SW480 (cell line): Measurements from ENCODE around the gene EPB41L4A.

Source experiments
- DNase-seq: peaks from one replicate; pipeline ENCODE4 v3.0.0-alpha.2; 2016; ENCODE audit warnings: low spot score

Gene EPB41L4A

DNA sequence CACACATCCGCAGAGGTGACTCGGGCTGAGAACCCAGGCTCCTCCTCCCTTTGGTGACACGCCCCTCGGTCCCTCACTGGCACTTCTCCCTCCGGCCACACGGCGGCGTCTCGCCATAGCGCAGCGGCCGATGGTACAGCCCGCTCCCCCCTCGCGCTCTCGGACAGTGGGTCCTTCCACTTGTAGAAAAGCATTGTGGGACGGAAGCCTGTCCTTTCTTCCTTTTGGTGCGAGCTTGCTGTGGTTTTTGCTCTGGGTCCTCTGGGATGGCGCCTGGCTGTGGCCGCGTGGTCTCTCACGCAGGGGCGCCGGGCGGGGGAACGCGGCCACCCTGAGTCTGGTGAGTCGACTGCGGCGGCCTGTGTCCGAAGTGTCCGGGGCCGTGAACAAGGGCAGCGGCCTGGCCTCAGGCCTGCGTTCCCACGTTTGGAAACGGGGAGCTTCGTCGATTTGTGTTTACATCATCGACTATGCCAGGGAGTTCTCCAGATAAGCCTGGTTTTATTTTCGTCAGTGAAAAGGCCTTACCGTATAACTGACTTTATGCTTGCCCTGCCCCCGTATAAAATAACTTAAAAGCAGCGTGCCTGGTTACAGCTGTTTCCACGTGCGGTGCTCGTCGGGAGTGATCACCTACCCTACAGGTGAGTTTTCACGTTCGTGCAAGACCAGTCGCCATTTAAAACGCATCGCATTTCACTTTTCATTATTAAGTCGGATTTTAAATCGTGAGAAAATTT lies 258.3 kb downstream of the EPB41L4A start:
- peak; percentile 89 for DNase-seq

DNA sequence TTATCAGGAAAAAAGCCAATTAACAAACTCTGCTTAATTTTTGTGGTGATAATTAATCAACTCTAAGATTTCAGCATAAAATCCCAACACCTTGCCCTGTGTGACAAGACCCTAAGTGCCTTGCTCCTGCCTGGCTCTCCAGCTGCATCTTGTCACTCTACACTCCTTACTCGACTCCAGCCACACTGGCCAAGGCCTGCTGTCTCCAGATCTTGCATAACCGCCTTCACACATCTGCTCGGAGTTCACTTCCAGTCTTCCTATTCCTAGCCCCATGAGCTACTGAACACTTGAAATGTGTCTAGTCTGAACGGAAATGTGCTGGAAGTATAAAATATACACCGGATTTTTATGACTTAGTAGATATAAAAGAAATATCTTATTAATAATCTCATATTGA lies 259.6 kb downstream of the EPB41L4A start:
- no peak for DNase-seq

DNA sequence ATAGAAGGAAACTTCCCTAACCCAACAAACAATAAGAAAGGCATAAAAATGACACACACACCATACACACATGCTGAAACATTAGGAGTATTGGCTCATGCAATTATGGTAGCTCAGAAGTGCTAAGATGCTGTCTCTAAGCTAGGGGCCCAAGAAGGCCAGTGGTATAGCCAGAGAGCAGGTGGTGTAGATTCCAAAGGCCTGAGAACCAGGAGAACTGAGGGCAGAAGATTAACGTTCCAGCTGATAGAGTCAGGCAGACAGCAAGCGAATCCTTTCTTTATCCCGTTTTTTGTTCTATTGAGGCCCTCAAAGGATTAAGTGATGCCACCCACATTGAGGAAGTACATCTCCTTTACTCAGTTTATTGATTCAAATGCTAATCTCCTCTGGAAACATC lies 262.9 kb downstream of the EPB41L4A start:
- DNase-seq = no peak

DNA sequence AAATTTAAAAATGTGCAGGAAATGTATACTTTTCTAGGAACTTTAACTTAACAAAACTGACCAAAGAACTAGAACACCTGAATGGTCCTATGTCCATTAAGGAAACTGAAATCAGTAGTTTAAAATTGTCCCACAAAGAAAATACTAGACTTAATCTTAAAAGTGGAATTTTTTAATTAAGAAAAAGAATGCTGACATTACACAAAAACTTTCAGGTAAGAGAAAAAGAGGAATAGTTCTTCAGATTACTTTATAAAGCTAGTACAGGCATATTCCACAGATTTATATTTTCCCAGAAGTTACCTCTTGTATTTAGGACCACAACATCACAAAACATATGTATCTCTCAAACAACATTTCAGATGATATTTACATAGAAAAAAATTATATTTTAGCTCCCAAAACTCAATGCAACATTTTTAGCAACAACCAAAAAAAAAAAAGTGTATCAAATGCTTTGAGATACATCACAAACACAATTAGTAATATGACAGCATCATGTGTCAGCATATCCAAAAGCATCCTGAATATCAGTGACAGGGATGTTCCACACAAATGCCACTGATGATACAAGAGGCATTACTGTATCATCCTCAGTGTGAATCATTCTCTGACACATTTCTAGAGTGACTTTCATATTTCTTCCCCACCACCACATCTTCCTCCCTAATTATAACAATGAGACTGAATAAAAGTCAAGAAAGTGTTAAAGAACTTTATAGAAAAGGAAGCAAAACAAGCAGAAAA lies 264.0 kb downstream of the EPB41L4A start:
- DNase-seq = no peak

DNA sequence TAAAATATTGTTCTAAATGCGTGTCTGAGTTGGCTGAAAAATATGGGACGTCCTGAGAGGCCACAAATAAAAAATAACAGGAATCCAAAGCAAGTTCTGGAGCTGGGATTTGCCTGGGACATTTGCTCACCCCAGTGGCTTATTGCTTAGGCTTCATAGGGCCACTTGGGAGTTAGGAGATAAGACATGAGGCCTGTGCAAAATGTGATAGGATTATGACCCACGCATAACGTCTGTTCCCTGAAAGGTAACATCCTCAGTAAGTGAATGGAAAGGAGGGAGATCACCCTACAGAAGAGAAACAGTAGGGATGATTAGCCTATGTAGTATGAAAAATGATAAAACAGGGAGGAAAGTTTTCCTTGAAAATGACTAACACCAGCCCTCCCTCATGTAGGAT lies 269.4 kb downstream of the EPB41L4A start:
- no peak for DNase-seq

DNA sequence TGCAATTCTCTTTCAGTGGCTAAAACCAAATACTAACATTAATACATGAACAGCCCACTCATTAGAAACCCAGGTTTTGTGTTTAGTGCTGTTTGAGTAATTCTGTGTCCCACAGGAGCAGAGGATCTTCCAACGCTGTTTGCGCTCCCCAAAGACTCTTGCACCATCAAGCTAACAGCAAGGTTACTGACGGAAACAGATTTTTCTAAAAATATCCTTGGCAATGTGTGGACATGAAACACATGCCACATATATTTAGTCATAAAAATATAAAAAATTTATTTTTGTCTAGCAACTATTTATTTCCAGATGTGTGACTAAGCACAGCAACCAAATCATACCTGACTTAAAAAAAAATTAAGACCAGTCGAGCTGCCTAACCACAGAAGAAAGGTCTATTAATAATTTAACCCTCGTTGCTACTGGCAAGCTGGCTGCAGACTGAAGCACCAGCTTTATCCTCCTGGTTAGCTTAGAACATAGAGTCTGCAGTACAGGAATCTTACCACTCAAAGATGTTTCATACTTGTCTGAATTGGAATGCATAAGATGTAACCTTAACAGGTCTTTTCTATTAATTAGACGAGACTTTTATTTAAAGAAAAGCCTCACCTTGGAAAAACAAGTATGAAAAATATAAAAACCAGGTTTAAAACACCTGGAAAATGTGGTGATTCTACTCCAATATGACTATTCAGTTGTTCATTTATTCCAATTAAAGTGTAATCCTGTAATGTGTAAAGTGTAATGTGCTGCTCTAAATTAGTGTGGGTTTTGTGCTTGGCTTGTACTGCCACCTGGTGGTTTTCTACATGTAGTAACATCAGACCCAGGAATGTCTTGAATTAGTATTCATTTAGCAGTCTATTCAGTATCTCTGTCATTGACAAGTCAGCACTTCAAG lies 272.5 kb downstream of the EPB41L4A start:
- peak; percentile 79 for DNase-seq

DNA sequence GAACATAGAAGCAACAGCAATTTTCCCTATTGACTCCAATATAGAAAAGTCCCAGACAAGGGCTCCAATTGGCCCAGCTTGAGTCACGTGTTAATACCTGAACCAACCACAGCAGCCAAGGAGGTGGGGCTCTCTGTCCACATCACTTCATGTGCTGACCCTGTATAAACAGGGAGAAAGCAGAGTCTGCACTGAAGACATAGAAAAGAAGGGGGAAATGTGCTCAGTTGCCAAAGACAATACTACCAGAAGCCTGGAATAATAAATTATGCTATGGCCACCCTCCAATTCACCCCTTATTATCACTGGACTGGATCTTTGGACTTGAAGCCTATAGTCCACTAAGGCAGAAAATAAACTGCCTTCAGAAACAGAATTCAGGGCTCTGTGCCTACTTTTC lies 275.4 kb downstream of the EPB41L4A start:
- DNase-seq = no peak

DNA sequence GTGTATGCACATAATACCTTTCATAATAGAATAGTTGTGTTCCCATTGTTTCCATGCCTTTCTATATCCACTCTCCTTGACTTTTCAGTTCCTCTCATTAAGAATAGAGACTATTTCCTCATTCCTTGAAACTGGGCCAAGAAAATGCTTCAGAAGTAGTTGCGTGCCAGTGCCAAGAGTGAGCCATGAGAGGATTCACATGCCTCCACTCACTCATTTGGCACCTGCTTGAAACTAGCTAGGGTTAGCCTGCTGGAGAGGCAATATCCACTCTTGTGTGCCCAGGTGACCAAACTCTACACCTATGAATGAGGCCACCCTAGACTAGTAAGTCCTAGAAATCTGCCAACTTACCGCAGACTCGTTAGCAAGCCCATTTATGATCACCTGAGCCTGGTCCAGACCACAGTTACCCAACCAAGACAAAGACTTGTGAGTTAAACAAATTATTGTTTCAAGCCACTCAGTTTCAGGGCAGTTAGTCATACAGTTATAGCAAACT lies 276.3 kb downstream of the EPB41L4A start:
- DNase-seq = no peak

DNA sequence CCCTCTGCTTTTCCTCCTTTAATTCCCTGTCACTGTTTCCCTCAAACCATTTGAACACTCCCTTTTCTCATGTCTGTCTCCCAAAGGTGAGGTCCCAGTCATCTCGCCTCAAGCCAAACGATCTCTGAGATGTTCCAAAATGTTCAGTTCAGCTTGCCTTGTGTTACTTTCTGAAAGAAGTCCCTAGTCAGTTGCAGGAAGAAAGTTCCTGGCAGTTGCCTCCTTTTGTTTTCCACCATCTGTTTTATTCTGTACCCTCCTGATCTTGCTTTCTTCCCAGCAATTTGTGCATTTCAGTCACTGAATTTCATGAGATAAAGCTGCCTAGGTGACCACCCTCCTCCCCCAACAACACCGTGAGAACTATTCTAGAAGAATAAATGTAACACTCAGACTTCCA lies 277.5 kb downstream of the EPB41L4A start:
- no peak for DNase-seq

DNA sequence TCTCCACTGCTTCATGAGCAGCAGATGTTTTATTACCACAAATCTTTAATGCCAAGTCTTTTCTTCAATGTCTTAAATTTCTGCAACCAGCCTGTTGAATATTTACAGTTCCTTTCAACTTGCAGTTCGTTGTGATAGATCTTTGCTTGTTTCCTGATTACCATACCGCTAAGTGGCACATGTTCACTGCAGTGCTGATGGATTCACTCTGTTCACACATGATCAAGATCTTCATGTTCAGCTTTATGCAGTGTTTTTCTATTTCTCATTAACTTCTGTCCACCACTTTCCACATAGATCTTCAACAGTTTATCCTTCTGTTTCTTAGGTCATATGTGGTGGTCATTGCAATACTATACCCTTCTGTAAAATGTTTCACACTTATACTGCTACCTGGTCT lies 280.6 kb downstream of the EPB41L4A start:
- no peak for DNase-seq

DNA sequence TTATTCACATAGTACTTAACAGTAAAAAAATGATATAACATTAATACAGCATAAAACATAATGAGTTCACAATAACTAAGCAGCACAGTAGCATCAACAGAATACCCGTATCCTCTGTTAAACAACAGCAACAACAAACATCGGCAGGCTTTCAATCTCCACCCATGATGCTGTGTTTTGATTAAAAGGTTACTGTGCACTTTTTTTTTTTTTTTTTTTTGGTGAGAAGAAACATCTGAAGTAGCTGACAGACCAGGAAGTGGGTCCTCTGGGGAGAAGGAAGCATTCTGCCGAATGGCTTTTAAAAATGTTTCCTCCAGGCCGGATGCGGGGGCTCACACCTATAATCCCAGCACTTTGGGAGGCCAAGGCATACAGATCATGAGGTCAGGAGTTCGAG lies 282.3 kb downstream of the EPB41L4A start:
- no peak for DNase-seq

DNA sequence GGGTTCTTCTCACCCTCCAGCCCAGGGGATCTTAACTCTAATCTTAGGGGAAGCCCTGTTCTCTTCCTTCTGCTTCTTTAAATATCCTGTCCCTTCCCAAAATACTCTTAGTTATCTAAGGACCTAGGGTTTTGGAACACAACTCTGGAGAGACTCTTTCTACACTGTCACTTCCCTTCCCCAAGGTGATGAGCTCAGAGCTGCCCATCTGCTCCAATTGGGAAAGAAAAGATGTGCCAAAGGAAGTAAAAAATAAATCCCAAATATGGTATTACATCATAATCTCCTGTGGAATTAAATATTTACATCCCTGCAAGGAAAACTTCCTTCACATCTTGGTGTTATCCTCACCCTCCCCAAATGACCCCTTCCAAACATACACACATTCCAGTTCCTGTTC lies 291.2 kb downstream of the EPB41L4A start:
- DNase-seq = no peak

DNA sequence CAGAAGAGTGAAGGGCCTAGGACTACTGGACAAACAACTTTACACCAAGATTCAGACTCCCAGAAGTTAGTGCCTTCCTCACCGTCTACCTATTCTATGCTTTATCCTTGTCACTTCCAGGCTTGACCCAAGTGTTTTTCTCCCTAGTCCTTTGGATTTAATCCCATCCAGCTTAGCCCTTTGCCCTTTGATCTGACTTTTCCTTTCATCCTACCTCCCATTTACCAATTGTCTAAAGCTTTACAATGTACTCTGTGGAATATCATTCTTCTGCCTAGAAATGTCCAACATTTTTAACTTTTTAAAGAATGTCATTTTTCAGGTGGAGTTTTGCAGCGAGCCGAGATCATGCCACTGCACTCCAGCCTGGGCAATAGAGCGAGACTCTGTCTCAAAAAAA lies 292.1 kb downstream of the EPB41L4A start:
- DNase-seq = no peak

DNA sequence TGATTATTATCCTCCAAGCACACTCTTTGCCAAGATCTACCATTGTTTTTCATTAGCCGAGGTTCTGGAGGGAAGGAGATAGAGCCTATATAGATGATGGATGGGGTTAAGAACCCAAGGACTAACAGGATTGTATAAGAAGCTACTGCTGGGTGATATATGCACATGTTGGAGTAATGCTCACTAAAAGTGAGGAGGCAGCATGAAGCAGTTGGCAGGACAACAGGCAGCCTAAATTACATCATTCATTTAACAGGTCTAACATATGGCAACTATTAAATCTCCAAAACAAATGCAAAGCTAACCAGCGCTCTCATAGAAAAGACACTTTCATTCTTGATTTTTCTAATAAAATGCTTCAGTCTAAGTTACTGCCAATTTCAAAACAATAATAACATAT lies 293.2 kb downstream of the EPB41L4A start:
- no peak for DNase-seq

DNA sequence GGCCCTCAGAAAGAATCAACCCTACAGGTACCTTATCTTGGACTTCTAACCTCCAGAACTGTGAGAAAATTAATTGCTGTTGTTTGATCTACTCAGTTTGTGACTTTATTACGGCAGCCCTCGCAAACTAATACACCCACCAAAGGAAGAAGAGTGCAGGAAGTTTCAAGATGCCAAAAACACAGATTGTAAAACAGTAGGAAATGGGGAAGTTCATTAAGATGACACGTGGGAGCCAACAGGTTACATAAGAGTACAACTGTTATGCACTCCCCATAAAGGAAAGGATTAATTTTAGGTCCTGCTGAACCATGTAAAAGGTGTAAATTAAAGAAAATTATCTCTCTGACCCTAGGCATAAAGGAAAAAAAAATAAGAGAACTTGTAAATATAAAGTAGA lies 294.3 kb downstream of the EPB41L4A start:
- DNase-seq = no peak

DNA sequence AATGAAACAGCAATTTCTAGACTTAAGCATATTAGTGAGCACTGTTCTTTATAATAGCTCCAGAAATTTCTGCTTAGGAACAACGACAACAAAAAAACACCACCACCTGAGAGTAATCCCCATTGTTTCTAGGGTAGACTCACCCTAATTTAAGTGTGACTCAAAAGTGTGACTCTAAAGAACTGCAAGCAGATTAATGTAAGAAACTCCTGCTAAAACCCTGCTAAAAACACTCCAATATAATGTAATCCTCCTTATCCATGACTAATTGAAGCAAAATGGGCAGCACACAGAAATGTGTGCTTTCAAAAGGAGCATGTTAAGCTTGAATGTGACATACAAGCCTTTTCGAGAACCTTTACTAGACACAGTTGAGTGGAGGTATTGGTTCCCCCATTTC lies 296.0 kb downstream of the EPB41L4A start:
- DNase-seq = no peak

DNA sequence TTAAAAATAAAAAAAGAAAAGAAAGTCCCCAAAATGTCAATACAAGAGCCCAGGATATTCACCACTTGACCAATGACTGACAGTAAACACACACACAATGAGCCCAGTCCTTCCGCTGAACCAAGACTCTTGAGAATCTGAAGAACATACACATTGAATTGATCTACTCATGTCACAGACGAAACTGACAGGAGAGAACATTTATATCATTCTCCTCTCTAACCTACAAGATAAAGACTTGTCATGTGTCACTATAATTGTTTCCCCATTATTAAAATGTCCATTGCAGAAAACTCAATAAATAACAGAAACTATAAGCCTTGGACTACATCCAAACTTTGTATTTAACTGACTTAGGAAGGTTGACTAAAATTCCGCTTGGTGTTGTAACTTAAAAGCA lies 296.7 kb downstream of the EPB41L4A start:
- DNase-seq = no peak

DNA sequence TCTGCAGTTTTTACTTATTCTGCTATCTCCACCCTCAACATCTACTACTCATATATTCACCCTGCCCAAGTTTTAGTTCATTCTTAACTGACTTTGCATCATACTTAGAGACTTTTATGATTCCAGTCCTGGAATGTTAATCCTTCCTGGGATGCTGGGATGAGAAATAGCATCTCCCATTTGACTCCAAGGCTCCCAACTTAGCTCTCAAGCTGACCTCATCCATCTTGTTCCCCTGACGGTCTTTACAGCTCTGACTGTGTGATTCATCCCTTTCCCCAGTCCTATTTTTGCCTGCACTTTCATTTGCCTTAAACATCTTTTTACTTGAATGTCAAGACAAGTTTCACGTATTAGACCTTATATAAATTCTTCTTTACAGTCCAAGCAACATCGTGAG lies 297.8 kb downstream of the EPB41L4A start:
- DNase-seq = no peak

DNA sequence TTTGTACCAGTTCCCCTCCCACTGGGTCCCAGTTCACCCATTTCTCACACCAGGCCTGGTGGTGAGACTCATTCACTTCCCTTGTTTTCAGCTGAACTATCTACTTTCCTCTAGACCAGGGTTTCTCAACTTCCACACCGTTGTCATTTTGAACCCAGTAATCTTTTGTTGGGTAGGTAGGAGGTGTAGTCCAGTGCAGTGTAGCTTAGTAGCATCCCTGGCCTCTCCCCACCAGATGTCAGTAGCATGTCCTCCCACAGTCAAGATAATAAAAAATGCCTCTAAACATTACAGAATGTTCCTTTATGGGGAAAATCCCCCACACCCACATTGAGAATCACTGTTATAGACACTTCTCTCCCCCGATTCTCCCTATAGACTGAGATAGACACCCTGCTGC lies 299.1 kb downstream of the EPB41L4A start:
- no peak for DNase-seq

DNA sequence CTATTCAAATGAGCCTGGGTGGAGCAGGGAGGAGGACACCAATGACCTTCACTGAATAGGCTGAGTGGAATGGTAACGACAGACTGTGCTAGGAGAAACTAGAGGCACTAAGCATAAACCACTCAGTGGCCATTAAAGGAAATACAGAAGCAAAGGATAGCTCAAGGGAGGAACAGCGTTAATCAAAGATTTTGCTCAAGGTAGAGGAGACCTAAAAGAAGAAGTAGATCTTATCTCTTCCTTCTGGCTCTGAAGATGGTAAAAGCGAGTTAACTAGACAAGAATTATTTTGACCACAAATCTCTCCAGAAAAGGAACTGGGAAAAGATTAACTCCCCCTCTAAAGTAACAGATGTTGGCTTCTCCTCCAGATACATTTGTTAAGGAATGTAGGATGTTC lies 299.6 kb downstream of the EPB41L4A start:
- peak; percentile 7 for DNase-seq

DNA sequence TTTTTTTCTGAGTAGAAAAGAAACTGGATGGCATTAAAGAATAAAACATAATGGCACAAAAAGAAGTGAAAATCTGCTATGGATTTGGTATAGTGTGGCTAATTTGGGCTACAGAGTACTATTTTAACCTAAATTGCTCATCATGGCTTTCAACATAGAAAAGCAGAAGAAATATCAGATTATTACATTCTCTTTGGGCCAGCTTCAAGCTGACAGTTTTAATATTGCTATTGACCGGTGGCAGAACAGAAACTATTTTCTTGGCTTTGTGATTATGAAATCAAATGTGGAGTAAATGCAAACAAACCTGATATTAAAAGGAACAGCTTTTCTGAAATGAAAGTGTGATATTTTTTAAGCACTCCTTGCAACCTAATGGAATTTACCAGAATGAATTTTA lies 301.5 kb downstream of the EPB41L4A start:
- DNase-seq = no peak

DNA sequence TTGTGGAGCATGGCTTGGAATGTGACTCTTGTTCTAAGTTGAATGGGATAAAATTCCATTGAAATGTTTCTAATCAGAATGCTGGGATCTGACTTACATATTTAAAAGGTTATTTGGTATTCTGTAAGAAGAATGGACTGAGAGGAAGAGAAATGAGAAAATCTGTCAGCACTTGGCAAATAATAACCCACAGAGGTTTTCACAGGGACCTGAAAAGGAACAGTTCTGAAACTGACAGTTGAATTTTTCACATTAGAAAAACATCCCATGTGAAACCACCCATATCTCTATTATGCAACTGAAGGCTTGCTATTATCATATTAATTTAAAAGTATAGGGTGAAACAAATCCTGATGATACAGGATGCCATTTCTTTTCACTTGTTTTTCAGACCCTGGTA lies 302.7 kb downstream of the EPB41L4A start:
- DNase-seq = no peak

DNA sequence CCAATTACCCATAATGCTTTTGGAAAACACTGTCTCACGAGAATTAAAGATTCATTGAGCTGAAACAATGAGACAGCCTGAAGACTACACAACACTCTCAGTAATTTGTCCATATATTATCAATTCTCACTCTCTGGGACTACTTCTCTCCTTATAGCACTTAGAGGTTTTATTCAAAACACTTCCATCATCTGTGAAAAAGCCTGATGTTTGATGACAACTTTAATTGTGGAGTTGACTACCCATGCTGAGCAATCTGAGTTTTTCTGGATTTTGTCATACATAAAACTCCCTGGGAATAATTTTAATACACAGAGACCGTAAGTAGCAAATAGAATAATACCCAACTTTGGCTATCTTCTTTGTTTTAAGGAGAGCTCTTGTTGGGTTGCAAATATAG lies 305.5 kb downstream of the EPB41L4A start:
- no peak for DNase-seq
